HEK293 (cell line): ENCODE data around the gene MSI2.

Source experiments
- CTCF ChIA-PET: fragments of 350-600 bp; formaldehyde crosslinking; extraction: SDS; loops from one replicate; lab custom pipeline; 2021; ENCODE audit warnings: antibody characterized with exemption; lab: Yijun Ruan, JAX
- POLR2A ChIA-PET: fragments of 300-600 bp; formaldehyde crosslinking; extraction: SDS; loops from one replicate; lab custom pipeline; 2020; ENCODE audit warnings: antibody characterized with exemption, inconsistent platforms; lab: Yijun Ruan, JAX
- H3K27ac ChIP-seq: fragments of 200-500 bp; sonication (Bioruptor generic); 2 replicates; pipeline ENCODE4 v1.5.1; 2014; ENCODE audit warnings: low read depth, low read length, control low read depth, inconsistent platforms; ENCODE audit errors: extremely low read depth
- H3K36me3 ChIP-seq, 2 experiments: fragments of 200-500 bp in 1 of 2; sonication (Bioruptor generic) in 1 of 2; 1 replicate in 1 of 2; 2 replicates in 1 of 2; pipeline ENCODE4 v1.5.1; 2014 to 2017; ENCODE audit warnings: inconsistent platforms in 2 of 2, low read length in 2 of 2; ENCODE audit not compliant: control insufficient read depth in 2 of 2, insufficient read depth in 1 of 2
- H3K4me1 ChIP-seq: fragments of 200-500 bp; sonication (Bioruptor generic); 2 replicates; pipeline ENCODE4 v1.5.1; 2014; ENCODE audit warnings: mild to moderate bottlenecking, low read length, inconsistent platforms; ENCODE audit not compliant: control insufficient read depth, insufficient read depth
- H3K4me3 ChIP-seq: 2 replicates; pipeline ENCODE4 v1.5.1; 2011; ENCODE audit warnings: low read depth, mild to moderate bottlenecking, control low read depth, low read length, moderate library complexity
- H3K9me3 ChIP-seq: fragments of 200-500 bp; sonication (Bioruptor generic); 2 replicates; pipeline ENCODE4 v1.5.1; 2014; ENCODE audit warnings: low read depth, low read length, inconsistent platforms; ENCODE audit not compliant: control insufficient read depth, insufficient read depth
- EGR2 ChIP-seq: fragments of 450-650 bp; formaldehyde crosslinking; IDR thresholded peaks from 2 replicates; pipeline ENCODE4 v1.5.1; 2016; ENCODE audit warnings: low read depth, missing biosample characterization, missing genetic modification characterization
- GFI1B ChIP-seq: fragments of 450-650 bp; formaldehyde crosslinking; IDR thresholded peaks from 2 replicates; pipeline ENCODE4 v1.5.1; 2016; ENCODE audit warnings: missing biosample characterization, missing genetic modification characterization
- IKZF3 ChIP-seq: fragments of 450-650 bp; IDR thresholded peaks from 2 replicates; pipeline ENCODE4 v1.5.0; 2018; ENCODE audit warnings: missing biosample characterization, mild to moderate bottlenecking, missing genetic modification characterization, moderate library complexity
- OSR2 ChIP-seq: fragments of 450-650 bp; formaldehyde crosslinking; IDR thresholded peaks from 2 replicates; pipeline ENCODE4 v1.5.1; 2016; ENCODE audit warnings: missing biosample characterization, missing genetic modification characterization
- PRDM1 ChIP-seq: fragments of 450-650 bp; formaldehyde crosslinking; IDR thresholded peaks from 2 replicates; pipeline ENCODE4; 2016; ENCODE audit warnings: missing biosample characterization, missing genetic modification characterization
- PRDM6 ChIP-seq: fragments of 450-650 bp; formaldehyde crosslinking; IDR thresholded peaks from 2 replicates; pipeline ENCODE4 v1.5.1; 2017; ENCODE audit warnings: missing biosample characterization, missing genetic modification characterization
- SP7 ChIP-seq: fragments of 450-650 bp; formaldehyde crosslinking; IDR thresholded peaks from 2 replicates; pipeline ENCODE4 v1.5.1; 2016; ENCODE audit warnings: missing biosample characterization, missing genetic modification characterization
- ZBTB17 ChIP-seq: fragments of 450-650 bp; formaldehyde crosslinking; IDR thresholded peaks from 2 replicates; pipeline ENCODE4 v1.5.1; 2016; ENCODE audit warnings: missing biosample characterization, missing genetic modification characterization
- ZBTB8A ChIP-seq: fragments of 450-650 bp; formaldehyde crosslinking; IDR thresholded peaks from 2 replicates; pipeline ENCODE4 v1.5.1; 2016; ENCODE audit warnings: missing biosample characterization, missing genetic modification characterization
- ZFHX2 ChIP-seq: fragments of 450-650 bp; formaldehyde crosslinking; conservative IDR thresholded peaks from 2 replicates; pipeline ENCODE4 v1.5.1; 2016; ENCODE audit warnings: missing biosample characterization, missing genetic modification characterization
- ZNF112 ChIP-seq: fragments of 450-650 bp; formaldehyde crosslinking; IDR thresholded peaks from 2 replicates; pipeline ENCODE4 v1.5.0; 2017; ENCODE audit warnings: missing biosample characterization, missing genetic modification characterization
- ZNF24 ChIP-seq: fragments of 450-650 bp; formaldehyde crosslinking; IDR thresholded peaks from 2 replicates; pipeline ENCODE4 v1.5.1; 2016; ENCODE audit warnings: missing biosample characterization, missing genetic modification characterization
- ZNF280D ChIP-seq: fragments of 450-650 bp; formaldehyde crosslinking; IDR thresholded peaks from 2 replicates; pipeline ENCODE4 v1.5.1; 2016; ENCODE audit warnings: missing biosample characterization, missing genetic modification characterization
- ZNF292 ChIP-seq: fragments of 450-650 bp; formaldehyde crosslinking; IDR thresholded peaks from 2 replicates; pipeline ENCODE4 v1.5.1; 2016; ENCODE audit warnings: low read depth, missing biosample characterization, missing genetic modification characterization, borderline replicate concordance
- ZNF324 ChIP-seq: fragments of 450-650 bp; formaldehyde crosslinking; IDR thresholded peaks from 2 replicates; pipeline ENCODE4 v1.5.1; 2016; ENCODE audit warnings: missing biosample characterization, missing genetic modification characterization
- ZNF350 ChIP-seq: fragments of 450-650 bp; formaldehyde crosslinking; IDR thresholded peaks from 2 replicates; pipeline ENCODE4 v1.5.0; 2017; ENCODE audit warnings: missing biosample characterization, mild to moderate bottlenecking, missing genetic modification characterization
- ZNF433 ChIP-seq: fragments of 450-650 bp; formaldehyde crosslinking; IDR thresholded peaks from 2 replicates; pipeline ENCODE4 v1.5.1; 2016; ENCODE audit warnings: missing biosample characterization, missing genetic modification characterization, low read depth
- ZNF677 ChIP-seq: fragments of 450-650 bp; IDR thresholded peaks from 2 replicates; pipeline ENCODE4 v1.5.0; 2018; ENCODE audit warnings: missing biosample characterization, mild to moderate bottlenecking, missing genetic modification characterization, moderate library complexity
- ZNF837 ChIP-seq: fragments of 450-650 bp; formaldehyde crosslinking; IDR thresholded peaks from 2 replicates; pipeline ENCODE4 v1.5.1; 2016; ENCODE audit warnings: missing biosample characterization, missing genetic modification characterization
- ZNF843 ChIP-seq: fragments of 450-650 bp; formaldehyde crosslinking; IDR thresholded peaks from 2 replicates; pipeline ENCODE4 v1.5.1; 2016; ENCODE audit warnings: missing biosample characterization, missing genetic modification characterization
- TF ChIP-seq, protein P1 (sequence below): fragments of 450-650 bp; formaldehyde crosslinking; IDR thresholded peaks from 2 replicates; pipeline ENCODE4 v1.5.1; 2017; ENCODE audit warnings: missing biosample characterization, missing genetic modification characterization
- TF ChIP-seq, protein P2 (sequence below): fragments of 450-650 bp; formaldehyde crosslinking; IDR thresholded peaks from 2 replicates; pipeline ENCODE4 v1.5.1; 2016; ENCODE audit warnings: missing biosample characterization, missing genetic modification characterization, low read depth
- TF ChIP-seq, protein P3 (sequence below): fragments of 450-650 bp; formaldehyde crosslinking; IDR thresholded peaks from 2 replicates; pipeline ENCODE4 v1.5.1; 2016; ENCODE audit warnings: missing biosample characterization, missing genetic modification characterization

MSI2 gene

DNA sequence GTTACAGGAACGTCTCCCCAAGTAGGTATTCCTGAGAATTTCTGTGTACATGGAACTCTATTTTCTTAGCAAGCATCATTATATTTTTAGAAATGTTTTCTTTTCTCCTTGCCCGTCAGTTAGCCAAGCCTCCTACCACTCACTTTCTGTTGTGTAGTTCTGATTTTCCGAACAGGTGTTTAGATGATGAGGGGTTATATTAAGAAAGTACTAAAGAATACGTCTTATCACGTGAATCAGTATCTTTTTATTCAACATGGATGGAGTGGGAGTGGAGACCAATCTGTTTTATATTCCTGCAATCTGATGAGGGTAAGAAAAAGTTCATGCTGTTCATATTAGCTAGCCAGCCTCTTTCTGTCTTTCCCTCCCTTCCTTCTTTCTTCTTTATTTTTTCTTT is 29.4 kb downstream of the MSI2 start:
- H3K36me3 ChIP-seq, result peaks cover 0 to 13% of the 10 kb centered on the region in 2 experiments; a peak in 2 of 3 replicates
- TF ChIP-seq ZNF292 (tag by site-specific recombination) (no peak), ZNF433 (no peak), ZNF280D (tag by site-specific recombination) (no peak), ZNF324 (tag by site-specific recombination) (no peak)
- H3K4me3 ChIP-seq, result no peak overlapping the region
- CTCF ChIA-PET, result interaction anchor here (0.8 kb wide), 1 partner anchor 119 kb away, joined by 3 read pairs; no protein-coding TSS in a partner anchor
- H3K4me1 ChIP-seq, result peaks cover 35% of the 10 kb centered on the region
- no peaks in the 10 kb centered on the region for H3K9me3 ChIP-seq
- H3K27ac ChIP-seq, result no peak overlapping the region
- POLR2A ChIA-PET, result no interaction called here

DNA sequence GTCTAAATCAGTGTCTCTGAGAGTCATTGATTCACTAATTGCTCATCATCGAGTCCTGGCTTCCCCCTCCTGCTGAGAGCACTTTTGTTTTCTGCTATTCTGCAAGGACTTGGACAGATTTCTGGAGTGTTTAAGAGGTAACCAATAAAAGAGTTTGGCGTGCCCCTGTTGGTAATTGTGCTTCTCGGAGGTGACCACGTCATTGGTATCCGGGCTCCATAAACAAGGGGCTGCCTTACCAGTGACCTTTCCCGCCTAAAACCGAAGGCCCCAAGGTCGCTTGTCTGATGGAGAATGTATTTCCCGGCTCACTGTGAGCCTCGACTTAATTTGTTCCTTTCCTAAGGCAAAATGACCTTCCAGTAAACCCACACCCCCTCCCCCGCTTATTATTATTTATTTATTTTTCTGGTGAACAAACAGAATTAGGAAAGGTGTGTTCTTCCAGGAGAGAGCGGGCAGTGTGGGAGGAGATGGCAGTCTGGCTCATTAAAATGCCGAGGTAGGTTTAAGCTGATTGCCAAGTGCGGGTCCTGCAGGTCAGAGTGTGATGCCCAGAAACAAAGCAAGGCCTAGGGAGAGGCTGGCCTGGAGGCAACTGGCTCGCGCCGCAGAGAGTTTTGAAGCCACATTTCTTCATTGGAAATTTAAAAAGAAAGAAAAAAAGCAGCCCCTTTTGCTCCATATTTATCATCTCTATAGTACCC is 30.2 kb downstream of the MSI2 start:
- Histone ChIP-seq H3K4me3 (no peak overlapping the region), H3K4me1 (peaks cover 35% of the 10 kb centered on the region), H3K36me3 (peaks cover 0 to 7% of the 10 kb centered on the region in 2 experiments; a peak in 2 of 3 replicates), H3K9me3 (no peaks in the 10 kb centered on the region), H3K27ac (no peak overlapping the region; the same call in 1 of the 2 replicates)
- CTCF ChIA-PET, result interaction anchor here (0.8 kb wide), 1 partner anchor 118 kb away, joined by 3 read pairs; no protein-coding TSS in a partner anchor
- POLR2A ChIA-PET, result interaction anchor here (0.7 kb wide), 1 partner anchor 225 kb away, joined by 4 read pairs; no protein-coding TSS in a partner anchor
- peak; percentile 46; the same call in 1 of the 2 replicates for TF ChIP-seq OSR2 (tag by site-specific recombination)
- TF ChIP-seq ZFHX2 (tag by site-specific recombination), result peak; percentile 25; the same call in 1 of the 2 replicates
- no peak for TF ChIP-seq ZNF350 (tag by site-specific recombination)
- TF ChIP-seq ZNF112 (tag by site-specific recombination), result no peak
- peak; percentile 34; the same call in 1 of the 2 replicates for TF ChIP-seq ZBTB8A
- 0 out of 2 replicates have a peak, but pooled peaks have one; percentile 5 for TF ChIP-seq EGR2 (tag by site-specific recombination)
- TF ChIP-seq, protein P1, sequence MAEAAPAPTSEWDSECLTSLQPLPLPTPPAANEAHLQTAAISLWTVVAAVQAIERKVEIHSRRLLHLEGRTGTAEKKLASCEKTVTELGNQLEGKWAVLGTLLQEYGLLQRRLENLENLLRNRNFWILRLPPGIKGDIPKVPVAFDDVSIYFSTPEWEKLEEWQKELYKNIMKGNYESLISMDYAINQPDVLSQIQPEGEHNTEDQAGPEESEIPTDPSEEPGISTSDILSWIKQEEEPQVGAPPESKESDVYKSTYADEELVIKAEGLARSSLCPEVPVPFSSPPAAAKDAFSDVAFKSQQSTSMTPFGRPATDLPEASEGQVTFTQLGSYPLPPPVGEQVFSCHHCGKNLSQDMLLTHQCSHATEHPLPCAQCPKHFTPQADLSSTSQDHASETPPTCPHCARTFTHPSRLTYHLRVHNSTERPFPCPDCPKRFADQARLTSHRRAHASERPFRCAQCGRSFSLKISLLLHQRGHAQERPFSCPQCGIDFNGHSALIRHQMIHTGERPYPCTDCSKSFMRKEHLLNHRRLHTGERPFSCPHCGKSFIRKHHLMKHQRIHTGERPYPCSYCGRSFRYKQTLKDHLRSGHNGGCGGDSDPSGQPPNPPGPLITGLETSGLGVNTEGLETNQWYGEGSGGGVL (tag by site-specific recombination), result no peak
- 0 out of 2 replicates have a peak, but pooled peaks have one; percentile 56 for TF ChIP-seq ZBTB17 (tag by site-specific recombination)
- TF ChIP-seq, protein P2, sequence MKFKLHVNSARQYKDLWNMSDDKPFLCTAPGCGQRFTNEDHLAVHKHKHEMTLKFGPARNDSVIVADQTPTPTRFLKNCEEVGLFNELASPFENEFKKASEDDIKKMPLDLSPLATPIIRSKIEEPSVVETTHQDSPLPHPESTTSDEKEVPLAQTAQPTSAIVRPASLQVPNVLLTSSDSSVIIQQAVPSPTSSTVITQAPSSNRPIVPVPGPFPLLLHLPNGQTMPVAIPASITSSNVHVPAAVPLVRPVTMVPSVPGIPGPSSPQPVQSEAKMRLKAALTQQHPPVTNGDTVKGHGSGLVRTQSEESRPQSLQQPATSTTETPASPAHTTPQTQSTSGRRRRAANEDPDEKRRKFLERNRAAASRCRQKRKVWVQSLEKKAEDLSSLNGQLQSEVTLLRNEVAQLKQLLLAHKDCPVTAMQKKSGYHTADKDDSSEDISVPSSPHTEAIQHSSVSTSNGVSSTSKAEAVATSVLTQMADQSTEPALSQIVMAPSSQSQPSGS (tag by site-specific recombination), result peak; percentile 70; the same call in 1 of the 2 replicates
- TF ChIP-seq GFI1B, result peak; percentile 91
- TF ChIP-seq SP7 (tag by site-specific recombination), result peak; percentile 40; the same call in 1 of the 2 replicates
- no peak for TF ChIP-seq ZNF837 (tag by site-specific recombination)
- peak; percentile 34; the same call in 1 of the 2 replicates for TF ChIP-seq PRDM1 (tag by site-specific recombination)
- peak; percentile 57 for TF ChIP-seq PRDM6 (tag by site-specific recombination)
- TF ChIP-seq, protein P3, sequence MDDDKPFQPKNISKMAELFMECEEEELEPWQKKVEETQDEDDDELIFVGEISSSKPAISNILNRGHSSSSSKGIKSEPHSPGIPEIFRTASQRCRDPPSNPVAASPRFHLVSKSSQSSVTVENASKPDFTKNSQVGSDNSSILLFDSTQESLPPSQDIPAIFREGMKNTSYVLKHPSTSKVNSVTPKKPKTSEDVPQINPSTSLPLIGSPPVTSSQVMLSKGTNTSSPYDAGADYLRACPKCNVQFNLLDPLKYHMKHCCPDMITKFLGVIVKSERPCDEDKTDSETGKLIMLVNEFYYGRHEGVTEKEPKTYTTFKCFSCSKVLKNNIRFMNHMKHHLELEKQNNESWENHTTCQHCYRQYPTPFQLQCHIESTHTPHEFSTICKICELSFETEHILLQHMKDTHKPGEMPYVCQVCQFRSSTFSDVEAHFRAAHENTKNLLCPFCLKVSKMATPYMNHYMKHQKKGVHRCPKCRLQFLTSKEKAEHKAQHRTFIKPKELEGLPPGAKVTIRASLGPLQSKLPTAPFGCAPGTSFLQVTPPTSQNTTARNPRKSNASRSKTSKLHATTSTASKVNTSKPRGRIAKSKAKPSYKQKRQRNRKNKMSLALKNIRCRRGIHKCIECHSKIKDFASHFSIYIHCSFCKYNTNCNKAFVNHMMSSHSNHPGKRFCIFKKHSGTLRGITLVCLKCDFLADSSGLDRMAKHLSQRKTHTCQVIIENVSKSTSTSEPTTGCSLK, result no peak
- peak; percentile 78 for TF ChIP-seq ZNF24 (tag by site-specific recombination)
- 0 out of 2 replicates have a peak, but pooled peaks have one; percentile 23 for TF ChIP-seq ZNF843 (tag by site-specific recombination)
- no peak for TF ChIP-seq ZNF677 (tag by site-specific recombination)
- TF ChIP-seq IKZF3 (tag by site-specific recombination), result peak; percentile 44; the same call in 1 of the 2 replicates
